Tibial nerve (tissue), 4 donors: ENCODE measurements around the gene MET.
"Not testable (repeated sequence)": the region's sequence is repeated elsewhere in the genome, so short reads cannot be mapped to it uniquely, and the experiment has no call there.

ENCODE experiments used
- EP300 ChIP-seq, 2 donors: sonication (generic); formaldehyde crosslinking; IDR thresholded peaks; one replicate each; pipeline ENCODE4 v1.6.1; 2017; ENCODE audit warnings: antibody characterized with exemption in 2 of 2, mild to moderate bottlenecking in 1 of 2
- TF ChIP-seq, protein P1 (sequence below), 5 experiments: fragments of 200-600 bp in 3 of 5; fragments of 450-650 bp in 2 of 5; sonication (generic) in 3 of 5; IDR thresholded peaks; one replicate each; pipeline ENCODE4 v1.5.1; 2016 to 2019; ENCODE audit warnings: antibody characterized with exemption in 5 of 5, mild to moderate bottlenecking in 3 of 5, moderate library complexity in 2 of 5

DNA sequence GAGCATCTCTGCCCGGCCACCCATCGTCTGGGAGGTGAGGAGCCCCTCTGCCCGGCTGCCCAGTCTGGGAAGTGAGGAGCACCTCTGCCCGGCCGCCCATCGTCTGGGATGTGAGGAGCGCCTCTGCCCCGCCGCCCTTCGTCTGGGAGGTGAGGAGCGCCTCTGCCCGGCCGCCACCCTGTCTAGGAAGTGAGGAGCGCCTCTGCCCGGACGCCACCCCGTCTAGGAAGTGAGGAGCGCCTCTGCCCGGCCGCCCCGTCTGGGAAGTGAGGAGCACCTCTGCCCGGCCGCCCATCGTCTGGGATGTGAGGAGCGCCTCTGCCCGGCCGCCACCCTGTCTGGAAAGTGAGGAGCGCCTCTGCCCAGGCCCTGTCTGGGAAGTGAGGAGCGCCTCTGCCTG lies 33.4 kb upstream of the MET start:
- TF ChIP-seq EP300 (IDR thresholded peaks at IDR 0.05): not testable (repeated sequence)
- TF ChIP-seq, protein P1, sequence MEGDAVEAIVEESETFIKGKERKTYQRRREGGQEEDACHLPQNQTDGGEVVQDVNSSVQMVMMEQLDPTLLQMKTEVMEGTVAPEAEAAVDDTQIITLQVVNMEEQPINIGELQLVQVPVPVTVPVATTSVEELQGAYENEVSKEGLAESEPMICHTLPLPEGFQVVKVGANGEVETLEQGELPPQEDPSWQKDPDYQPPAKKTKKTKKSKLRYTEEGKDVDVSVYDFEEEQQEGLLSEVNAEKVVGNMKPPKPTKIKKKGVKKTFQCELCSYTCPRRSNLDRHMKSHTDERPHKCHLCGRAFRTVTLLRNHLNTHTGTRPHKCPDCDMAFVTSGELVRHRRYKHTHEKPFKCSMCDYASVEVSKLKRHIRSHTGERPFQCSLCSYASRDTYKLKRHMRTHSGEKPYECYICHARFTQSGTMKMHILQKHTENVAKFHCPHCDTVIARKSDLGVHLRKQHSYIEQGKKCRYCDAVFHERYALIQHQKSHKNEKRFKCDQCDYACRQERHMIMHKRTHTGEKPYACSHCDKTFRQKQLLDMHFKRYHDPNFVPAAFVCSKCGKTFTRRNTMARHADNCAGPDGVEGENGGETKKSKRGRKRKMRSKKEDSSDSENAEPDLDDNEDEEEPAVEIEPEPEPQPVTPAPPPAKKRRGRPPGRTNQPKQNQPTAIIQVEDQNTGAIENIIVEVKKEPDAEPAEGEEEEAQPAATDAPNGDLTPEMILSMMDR (IDR thresholded peaks at IDR 0.05): not testable (repeated sequence)
